GM23338 (cell line): ENCODE results near the gene CELF2. TPM values are rescaled to one million over a fixed set of nuclear protein-coding genes. Genes with fewer than 3 reads are reported as not detected.
A peak's percentile ranks its signal among the peaks of the same experiment; 100 is the strongest.

Source experiments
- ATAC-seq: fragments of 200-7000 bp; cut with Tn5 transposase; 3 replicates; pipeline ENCODE4 v1.9.1; 2020
- DNase-seq: peaks from one replicate; pipeline ENCODE4 v3.0.0-alpha.2; 2015; ENCODE audit warnings: low spot score
- H2AFZ ChIP-seq: fragments of 200-600 bp; sonication (generic); 2 replicates; pipeline ENCODE4 v1.8.0; 2016; ENCODE audit warnings: antibody characterized with exemption, mild to moderate bottlenecking, moderate library complexity
- H3F3A ChIP-seq: fragments of 200-600 bp; sonication (generic); replicated peaks from 2 replicates; pipeline ENCODE4 v1.8.0; 2017; ENCODE audit warnings: antibody characterized with exemption, mixed run types, low read depth
- H3K27ac ChIP-seq: fragments of 200-600 bp; sonication (generic); 2 replicates; pipeline ENCODE4 v1.6.1; 2016; ENCODE audit warnings: low read depth
- H3K27me3 ChIP-seq: fragments of 200-600 bp; sonication (generic); 2 replicates; pipeline ENCODE4 v1.8.0; 2016; ENCODE audit warnings: mild to moderate bottlenecking, mixed run types, moderate library complexity; ENCODE audit not compliant: insufficient read depth
- H3K36me3 ChIP-seq: fragments of 200-600 bp; sonication (generic); 2 replicates; pipeline ENCODE4 v1.8.0; 2016; ENCODE audit warnings: mild to moderate bottlenecking; ENCODE audit not compliant: insufficient read depth
- H3K4me1 ChIP-seq: fragments of 200-600 bp; sonication (generic); 2 replicates; pipeline ENCODE4 v1.8.0; 2016; ENCODE audit warnings: mild to moderate bottlenecking, moderate library complexity; ENCODE audit not compliant: insufficient read depth
- H3K4me2 ChIP-seq: fragments of 200-600 bp; sonication (generic); 2 replicates; pipeline ENCODE4 v1.7.1; 2017; ENCODE audit warnings: mixed run types
- H3K4me3 ChIP-seq: fragments of 200-600 bp; sonication (generic); 2 replicates; pipeline ENCODE4 v1.6.1; 2016; ENCODE audit warnings: mixed run types
- H3K79me2 ChIP-seq: fragments of 200-600 bp; sonication (generic); replicated peaks from 2 replicates; pipeline ENCODE4 v1.8.0; 2017; ENCODE audit warnings: mild to moderate bottlenecking; ENCODE audit not compliant: insufficient read depth
- H3K9me2 ChIP-seq: fragments of 200-600 bp; sonication (generic); 2 replicates; pipeline ENCODE4 v1.8.0; 2017; ENCODE audit not compliant: insufficient read depth
- H4K20me1 ChIP-seq: fragments of 200-600 bp; sonication (generic); replicated peaks from 2 replicates; pipeline ENCODE4 v1.8.0; 2017; ENCODE audit warnings: mild to moderate bottlenecking; ENCODE audit not compliant: insufficient read depth
- H3K27ac Mint-ChIP-seq: 2 replicates; pipeline ENCODE4 v1.8.0; 2020; ENCODE audit warnings: inconsistent platforms, mild to moderate bottlenecking, moderate library complexity, mixed read lengths
- H3K27me3 Mint-ChIP-seq: 3 replicates; pipeline ENCODE4 v1.8.0; 2022; ENCODE audit warnings: low read depth, mild to moderate bottlenecking, moderate library complexity, mixed read lengths, inconsistent platforms; ENCODE audit not compliant: insufficient read depth, poor library complexity
- H3K36me3 Mint-ChIP-seq: 3 replicates; pipeline ENCODE4 v1.8.0; 2021; ENCODE audit warnings: low read depth, mild to moderate bottlenecking, inconsistent platforms, moderate library complexity, mixed read lengths
- H3K4me1 Mint-ChIP-seq: 3 replicates; pipeline ENCODE4 v1.8.0; 2020; ENCODE audit warnings: mild to moderate bottlenecking, inconsistent platforms, mixed read lengths
- H3K4me3 Mint-ChIP-seq: 3 replicates; pipeline ENCODE4 v1.8.0; 2021; ENCODE audit warnings: moderate library complexity, mild to moderate bottlenecking, inconsistent platforms, mixed read lengths
- H3K9me3 Mint-ChIP-seq: 3 replicates; pipeline ENCODE4 v1.8.0; 2020; ENCODE audit warnings: moderate library complexity, mild to moderate bottlenecking, inconsistent platforms, mixed read lengths
- CREB1 ChIP-seq: fragments of 250-450 bp; sonication (Bioruptor Pico); IDR thresholded peaks from 2 replicates; pipeline ENCODE4 v1.5.0; 2020; ENCODE audit warnings: low read depth, mild to moderate bottlenecking, moderate library complexity
- JUNB ChIP-seq: IDR thresholded peaks from one replicate; pipeline ENCODE4 v1.6.1; 2016; ENCODE audit warnings: antibody characterized with exemption; ENCODE audit not compliant: unreplicated experiment
- POLR2AphosphoS5 ChIP-seq: IDR thresholded peaks from 2 replicates; pipeline ENCODE4 v1.6.1; 2016; ENCODE audit warnings: antibody characterized with exemption, low read depth
- STAT1 ChIP-seq: IDR thresholded peaks from one replicate; pipeline ENCODE4 v1.6.1; 2016; ENCODE audit warnings: antibody characterized with exemption; ENCODE audit not compliant: unreplicated experiment
- ZNF114 ChIP-seq: fragments of 250-450 bp; sonication (Bioruptor Pico); IDR thresholded peaks from 2 replicates; pipeline ENCODE4 v1.5.0; 2020; ENCODE audit warnings: mild to moderate bottlenecking, moderate library complexity
- ZNF331 ChIP-seq: fragments of 250-450 bp; sonication (Bioruptor Pico); IDR thresholded peaks from 2 replicates; pipeline ENCODE4 v1.5.0; 2020; ENCODE audit warnings: low read depth, mild to moderate bottlenecking, moderate library complexity
- polyA plus RNA-seq: library from polyadenylated mRNA; unstranded; fragments of >200 nt; fragmentation: Nextera tagmentation; extraction: Ambion mirVana; gene quantifications from 2 replicates; pipeline ENCODE4 v1.2.1, GENCODE V29; 2016
- total RNA-seq: library from RNA; depleted of rRNA; stranded (reverse); fragments of >200 nt; shearing (Covaris generic); gene quantifications from 2 replicates; pipeline ENCODE4 v1.2.3, GENCODE V29; 2014
- TF ChIP-seq, protein P1 (sequence below): IDR thresholded peaks from 2 replicates; pipeline ENCODE4 v1.6.1; 2016; ENCODE audit warnings: antibody characterized with exemption
- TF ChIP-seq, protein P2 (sequence below): fragments of 250-450 bp; sonication (Bioruptor Pico); IDR thresholded peaks from 2 replicates; pipeline ENCODE4 v1.5.0; 2020; ENCODE audit warnings: mild to moderate bottlenecking, moderate library complexity

CELF2 gene
- total and polyA plus RNA-seq, 2 experiments from 2014 or later: 18.1 to 22.5 TPM

DNA sequence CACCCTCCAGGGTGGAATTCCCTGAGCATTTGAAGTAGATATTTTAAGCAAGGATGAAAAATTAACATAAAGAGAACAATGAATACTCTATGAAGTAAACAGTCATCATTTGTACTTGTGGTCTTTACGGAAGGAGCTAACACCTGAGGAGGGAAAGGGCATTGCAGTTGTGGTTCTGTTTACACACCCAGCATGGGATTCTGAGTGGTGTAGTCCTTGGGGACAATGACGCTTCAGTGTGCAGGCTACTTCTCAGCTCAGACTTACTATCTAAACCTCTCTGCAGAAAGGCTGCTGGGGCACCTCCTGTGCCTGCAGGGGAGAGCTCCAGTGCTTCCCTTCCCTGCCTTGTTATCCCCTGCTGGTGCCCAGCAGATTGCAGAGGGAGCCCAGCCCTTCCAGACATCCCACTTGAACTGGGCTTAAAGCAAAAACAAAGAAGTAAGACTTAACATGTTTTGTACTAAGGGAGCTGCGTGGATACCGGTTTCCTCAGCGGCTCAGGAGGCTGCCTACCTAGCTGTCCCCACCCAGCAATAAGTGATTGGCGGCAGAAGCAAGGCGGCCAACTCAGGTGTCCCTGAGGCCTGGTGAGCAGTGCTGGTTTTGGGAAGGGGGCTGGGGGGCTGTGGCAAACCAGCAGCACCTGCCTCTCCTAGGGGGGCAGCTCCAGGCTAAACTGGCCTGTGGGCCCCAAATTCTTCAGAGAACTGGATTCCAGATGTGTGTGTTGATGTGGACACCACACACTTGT is 89.1 kb downstream of the CELF2 start (continued):
- TF ChIP-seq CREB1 (CRISPR knock-in tag) (no peak), JUNB (no peak), POLR2AphosphoS5 (no peak), STAT1 (no peak)
- TF ChIP-seq, protein P1, sequence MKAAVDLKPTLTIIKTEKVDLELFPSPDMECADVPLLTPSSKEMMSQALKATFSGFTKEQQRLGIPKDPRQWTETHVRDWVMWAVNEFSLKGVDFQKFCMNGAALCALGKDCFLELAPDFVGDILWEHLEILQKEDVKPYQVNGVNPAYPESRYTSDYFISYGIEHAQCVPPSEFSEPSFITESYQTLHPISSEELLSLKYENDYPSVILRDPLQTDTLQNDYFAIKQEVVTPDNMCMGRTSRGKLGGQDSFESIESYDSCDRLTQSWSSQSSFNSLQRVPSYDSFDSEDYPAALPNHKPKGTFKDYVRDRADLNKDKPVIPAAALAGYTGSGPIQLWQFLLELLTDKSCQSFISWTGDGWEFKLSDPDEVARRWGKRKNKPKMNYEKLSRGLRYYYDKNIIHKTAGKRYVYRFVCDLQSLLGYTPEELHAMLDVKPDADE: no peak
- TF ChIP-seq, protein P2, sequence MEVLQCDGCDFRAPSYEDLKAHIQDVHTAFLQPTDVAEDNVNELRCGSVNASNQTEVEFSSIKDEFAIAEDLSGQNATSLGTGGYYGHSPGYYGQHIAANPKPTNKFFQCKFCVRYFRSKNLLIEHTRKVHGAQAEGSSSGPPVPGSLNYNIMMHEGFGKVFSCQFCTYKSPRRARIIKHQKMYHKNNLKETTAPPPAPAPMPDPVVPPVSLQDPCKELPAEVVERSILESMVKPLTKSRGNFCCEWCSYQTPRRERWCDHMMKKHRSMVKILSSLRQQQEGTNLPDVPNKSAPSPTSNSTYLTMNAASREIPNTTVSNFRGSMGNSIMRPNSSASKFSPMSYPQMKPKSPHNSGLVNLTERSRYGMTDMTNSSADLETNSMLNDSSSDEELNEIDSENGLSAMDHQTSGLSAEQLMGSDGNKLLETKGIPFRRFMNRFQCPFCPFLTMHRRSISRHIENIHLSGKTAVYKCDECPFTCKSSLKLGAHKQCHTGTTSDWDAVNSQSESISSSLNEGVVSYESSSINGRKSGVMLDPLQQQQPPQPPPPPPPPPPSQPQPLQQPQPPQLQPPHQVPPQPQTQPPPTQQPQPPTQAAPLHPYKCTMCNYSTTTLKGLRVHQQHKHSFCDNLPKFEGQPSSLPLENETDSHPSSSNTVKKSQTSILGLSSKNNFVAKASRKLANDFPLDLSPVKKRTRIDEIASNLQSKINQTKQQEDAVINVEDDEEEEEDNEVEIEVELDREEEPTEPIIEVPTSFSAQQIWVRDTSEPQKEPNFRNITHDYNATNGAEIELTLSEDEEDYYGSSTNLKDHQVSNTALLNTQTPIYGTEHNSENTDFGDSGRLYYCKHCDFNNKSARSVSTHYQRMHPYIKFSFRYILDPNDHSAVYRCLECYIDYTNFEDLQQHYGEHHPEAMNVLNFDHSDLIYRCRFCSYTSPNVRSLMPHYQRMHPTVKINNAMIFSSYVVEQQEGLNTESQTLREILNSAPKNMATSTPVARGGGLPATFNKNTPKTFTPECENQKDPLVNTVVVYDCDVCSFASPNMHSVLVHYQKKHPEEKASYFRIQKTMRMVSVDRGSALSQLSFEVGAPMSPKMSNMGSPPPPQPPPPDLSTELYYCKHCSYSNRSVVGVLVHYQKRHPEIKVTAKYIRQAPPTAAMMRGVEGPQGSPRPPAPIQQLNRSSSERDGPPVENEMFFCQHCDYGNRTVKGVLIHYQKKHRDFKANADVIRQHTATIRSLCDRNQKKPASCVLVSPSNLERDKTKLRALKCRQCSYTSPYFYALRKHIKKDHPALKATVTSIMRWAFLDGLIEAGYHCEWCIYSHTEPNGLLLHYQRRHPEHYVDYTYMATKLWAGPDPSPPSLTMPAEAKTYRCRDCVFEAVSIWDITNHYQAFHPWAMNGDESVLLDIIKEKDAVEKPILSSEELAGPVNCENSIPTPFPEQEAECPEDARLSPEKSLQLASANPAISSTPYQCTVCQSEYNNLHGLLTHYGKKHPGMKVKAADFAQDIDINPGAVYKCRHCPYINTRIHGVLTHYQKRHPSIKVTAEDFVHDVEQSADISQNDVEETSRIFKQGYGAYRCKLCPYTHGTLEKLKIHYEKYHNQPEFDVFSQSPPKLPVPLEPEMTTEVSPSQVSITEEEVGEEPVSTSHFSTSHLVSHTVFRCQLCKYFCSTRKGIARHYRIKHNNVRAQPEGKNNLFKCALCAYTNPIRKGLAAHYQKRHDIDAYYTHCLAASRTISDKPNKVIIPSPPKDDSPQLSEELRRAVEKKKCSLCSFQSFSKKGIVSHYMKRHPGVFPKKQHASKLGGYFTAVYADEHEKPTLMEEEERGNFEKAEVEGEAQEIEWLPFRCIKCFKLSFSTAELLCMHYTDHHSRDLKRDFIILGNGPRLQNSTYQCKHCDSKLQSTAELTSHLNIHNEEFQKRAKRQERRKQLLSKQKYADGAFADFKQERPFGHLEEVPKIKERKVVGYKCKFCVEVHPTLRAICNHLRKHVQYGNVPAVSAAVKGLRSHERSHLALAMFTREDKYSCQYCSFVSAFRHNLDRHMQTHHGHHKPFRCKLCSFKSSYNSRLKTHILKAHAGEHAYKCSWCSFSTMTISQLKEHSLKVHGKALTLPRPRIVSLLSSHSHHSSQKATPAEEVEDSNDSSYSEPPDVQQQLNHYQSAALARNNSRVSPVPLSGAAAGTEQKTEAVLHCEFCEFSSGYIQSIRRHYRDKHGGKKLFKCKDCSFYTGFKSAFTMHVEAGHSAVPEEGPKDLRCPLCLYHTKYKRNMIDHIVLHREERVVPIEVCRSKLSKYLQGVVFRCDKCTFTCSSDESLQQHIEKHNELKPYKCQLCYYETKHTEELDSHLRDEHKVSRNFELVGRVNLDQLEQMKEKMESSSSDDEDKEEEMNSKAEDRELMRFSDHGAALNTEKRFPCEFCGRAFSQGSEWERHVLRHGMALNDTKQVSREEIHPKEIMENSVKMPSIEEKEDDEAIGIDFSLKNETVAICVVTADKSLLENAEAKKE (CRISPR knock-in tag): no peak

- Histone ChIP-seq H3K4me3 (no peak overlapping the region), H3K79me2 (no peaks in the 10 kb centered on the region), H3K27me3 (no peaks in the 10 kb centered on the region), H3K4me1 (peaks cover 12% of the 10 kb centered on the region), H3K27ac (no peak overlapping the region), H3K36me3 (no peaks in the 10 kb centered on the region), H4K20me1 (no peaks in the 10 kb centered on the region), H3K4me2 (no peak overlapping the region), H3K9me2 (peaks cover 11% of the 10 kb centered on the region; the same call in 1 of the 2 replicates), H2AFZ (no peak overlapping the region), H3F3A (no peaks in the 10 kb centered on the region)
- no peak overlapping the region for H3K27ac Mint-ChIP-seq
- peak; percentile 42 for DNase-seq
- ATAC-seq: no peak
- no peak overlapping the region for H3K4me3 Mint-ChIP-seq
- TF ChIP-seq ZNF114 (CRISPR knock-in tag) (no peak), POLR2AphosphoS5 (no peak), ZNF331 (CRISPR knock-in tag) (no peak)
- TF ChIP-seq, protein P1: no peak
- peaks cover 9% of the 10 kb centered on the region; the same call in 2 of the 3 replicates for H3K36me3 Mint-ChIP-seq
- peaks cover 19% of the 10 kb centered on the region for H3K4me1 Mint-ChIP-seq
- peaks cover 11% of the 10 kb centered on the region for H3K9me3 Mint-ChIP-seq
- peaks cover 5% of the 10 kb centered on the region for H3K27me3 Mint-ChIP-seq
Observed at GRCh38 chr10:11107948-11108347, 90.3 kb downstream of the CELF2 start.
